DOHH2 (cell line): Measurements from ENCODE around the gene CACNA1I.

Source experiments
- H3F3A ChIP-seq: fragments of 200-600 bp; sonication (generic), shearing (Covaris generic); 2 replicates; pipeline ENCODE4 v1.6.0; 2016; ENCODE audit warnings: antibody characterized with exemption, mild to moderate bottlenecking; ENCODE audit not compliant: control insufficient read depth, insufficient read depth
- H3K27ac ChIP-seq: fragments of 200-600 bp; sonication (generic); 2 replicates; pipeline ENCODE4 v1.5.1; 2014; ENCODE audit warnings: low read depth, mild to moderate bottlenecking, low read length, moderate library complexity
- H3K27me3 ChIP-seq: fragments of 200-600 bp; sonication (generic); 2 replicates; pipeline ENCODE4 v1.6.1; 2014; ENCODE audit warnings: mild to moderate bottlenecking, low read length, mixed read lengths; ENCODE audit not compliant: control insufficient read depth
- H3K36me3 ChIP-seq: fragments of 200-600 bp; sonication (generic); 2 replicates; pipeline ENCODE4 v1.6.1; 2014; ENCODE audit warnings: mild to moderate bottlenecking, low read length, moderate library complexity, mixed read lengths; ENCODE audit not compliant: control insufficient read depth
- H3K4me1 ChIP-seq: fragments of 200-600 bp; sonication (generic); 2 replicates; pipeline ENCODE4 v1.6.1; 2014; ENCODE audit warnings: mild to moderate bottlenecking, low read length, mixed read lengths; ENCODE audit not compliant: control insufficient read depth
- H3K4me2 ChIP-seq: fragments of 200-600 bp; sonication (generic); 2 replicates; pipeline ENCODE4 v1.6.0; 2014; ENCODE audit warnings: mild to moderate bottlenecking, low read length, moderate library complexity
- H3K4me3 ChIP-seq: fragments of 200-600 bp; sonication (generic); 2 replicates; pipeline ENCODE4 v1.5.1; 2014; ENCODE audit warnings: mild to moderate bottlenecking, low read length, mixed read lengths
- H3K79me2 ChIP-seq: fragments of 200-600 bp; sonication (generic); 2 replicates; pipeline ENCODE4 v1.6.1; 2014; ENCODE audit warnings: mild to moderate bottlenecking, low read length, mixed read lengths; ENCODE audit not compliant: control insufficient read depth
- H3K9me2 ChIP-seq: fragments of 200-600 bp; sonication (generic); replicated peaks from 2 replicates; pipeline ENCODE4 v1.6.1; 2014; ENCODE audit warnings: mild to moderate bottlenecking, low read length, mixed read lengths; ENCODE audit not compliant: control insufficient read depth
- H3K9me3 ChIP-seq: fragments of 200-600 bp; sonication (generic); 2 replicates; pipeline ENCODE4 v1.6.1; 2014; ENCODE audit warnings: antibody characterized with exemption, low read length, mixed read lengths; ENCODE audit not compliant: control insufficient read depth, insufficient read depth
- H4K20me1 ChIP-seq: fragments of 200-600 bp; sonication (generic); 2 replicates; pipeline ENCODE4 v1.6.0; 2014; ENCODE audit warnings: low read depth, mild to moderate bottlenecking, antibody characterized with exemption, low read length, moderate library complexity; ENCODE audit not compliant: control insufficient read depth, insufficient read depth
- EZH2phosphoT487 ChIP-seq: fragments of 200-600 bp; sonication (generic); IDR thresholded peaks from 2 replicates; pipeline ENCODE4 v1.6.1; 2017; ENCODE audit warnings: borderline replicate concordance, mild to moderate bottlenecking, antibody characterized with exemption, low read length, moderate library complexity, mixed read lengths
- TF ChIP-seq, protein P1 (sequence below): fragments of 200-600 bp; sonication (generic); IDR thresholded peaks from one replicate; pipeline ENCODE4 v1.5.1; 2014; ENCODE audit warnings: antibody characterized with exemption, mild to moderate bottlenecking, low read depth, low read length; ENCODE audit not compliant: poor library complexity, severe bottlenecking

CACNA1I gene

GRCh38 chr22:39647836-39648629, 77.5 kb downstream of the CACNA1I start:
- no peak overlapping the region for H3K27ac ChIP-seq
- no peaks in the 10 kb centered on the region for H3K9me3 ChIP-seq
- H3K36me3 ChIP-seq = no peaks in the 10 kb centered on the region
- no peaks in the 10 kb centered on the region for H3K27me3 ChIP-seq
- H3K4me3 ChIP-seq = no peak overlapping the region
- no peaks in the 10 kb centered on the region for H3K79me2 ChIP-seq
- H4K20me1 ChIP-seq = no peaks in the 10 kb centered on the region
- H3K4me2 ChIP-seq = no peak overlapping the region
- H3K9me2 ChIP-seq = no peaks in the 10 kb centered on the region
- no peaks in the 10 kb centered on the region for H3K4me1 ChIP-seq
- H3F3A ChIP-seq = no peaks in the 10 kb centered on the region
- TF ChIP-seq EZH2phosphoT487 = no peak
- TF ChIP-seq, protein P1, sequence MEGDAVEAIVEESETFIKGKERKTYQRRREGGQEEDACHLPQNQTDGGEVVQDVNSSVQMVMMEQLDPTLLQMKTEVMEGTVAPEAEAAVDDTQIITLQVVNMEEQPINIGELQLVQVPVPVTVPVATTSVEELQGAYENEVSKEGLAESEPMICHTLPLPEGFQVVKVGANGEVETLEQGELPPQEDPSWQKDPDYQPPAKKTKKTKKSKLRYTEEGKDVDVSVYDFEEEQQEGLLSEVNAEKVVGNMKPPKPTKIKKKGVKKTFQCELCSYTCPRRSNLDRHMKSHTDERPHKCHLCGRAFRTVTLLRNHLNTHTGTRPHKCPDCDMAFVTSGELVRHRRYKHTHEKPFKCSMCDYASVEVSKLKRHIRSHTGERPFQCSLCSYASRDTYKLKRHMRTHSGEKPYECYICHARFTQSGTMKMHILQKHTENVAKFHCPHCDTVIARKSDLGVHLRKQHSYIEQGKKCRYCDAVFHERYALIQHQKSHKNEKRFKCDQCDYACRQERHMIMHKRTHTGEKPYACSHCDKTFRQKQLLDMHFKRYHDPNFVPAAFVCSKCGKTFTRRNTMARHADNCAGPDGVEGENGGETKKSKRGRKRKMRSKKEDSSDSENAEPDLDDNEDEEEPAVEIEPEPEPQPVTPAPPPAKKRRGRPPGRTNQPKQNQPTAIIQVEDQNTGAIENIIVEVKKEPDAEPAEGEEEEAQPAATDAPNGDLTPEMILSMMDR = no peak

DNA sequence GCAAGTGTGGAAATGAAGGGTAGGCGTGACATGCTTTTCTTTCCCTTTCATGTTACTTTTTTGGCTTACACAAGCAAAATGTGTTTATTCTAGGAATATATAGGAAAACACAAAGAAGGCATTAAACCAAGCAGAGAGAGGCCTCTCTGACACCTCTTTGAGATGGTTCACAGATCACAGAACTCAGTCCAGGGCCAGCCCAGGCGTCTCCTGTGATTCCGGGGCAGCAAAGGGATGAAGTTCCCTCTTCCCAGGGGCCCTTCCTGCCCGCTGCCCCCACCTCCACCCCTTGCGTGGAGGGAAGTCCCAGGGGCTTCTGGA, 78.0 kb downstream of the CACNA1I start:
- Histone ChIP-seq H3K4me3 (no peak overlapping the region), H3K27ac (no peak overlapping the region), H3K79me2 (no peaks in the 10 kb centered on the region), H3K4me1 (no peaks in the 10 kb centered on the region), H3K36me3 (no peaks in the 10 kb centered on the region), H3K27me3 (no peaks in the 10 kb centered on the region), H3K9me3 (no peaks in the 10 kb centered on the region), H3F3A (no peaks in the 10 kb centered on the region), H3K9me2 (no peaks in the 10 kb centered on the region), H4K20me1 (no peaks in the 10 kb centered on the region), H3K4me2 (no peak overlapping the region)
- no peak for TF ChIP-seq EZH2phosphoT487
- TF ChIP-seq, protein P1 = no peak

GRCh38 chr22:39649500-39650089, 79.0 kb downstream of the CACNA1I start:
- Histone ChIP-seq H3K9me2 (no peaks in the 10 kb centered on the region), H3K27me3 (no peaks in the 10 kb centered on the region), H4K20me1 (no peaks in the 10 kb centered on the region)

More at GRCh38 chr22:39649500-39650089, 79.0 kb downstream of the CACNA1I start:
- no peak overlapping the region for H3K4me2 ChIP-seq
- H3K4me1 ChIP-seq = no peaks in the 10 kb centered on the region
- no peak overlapping the region for H3K27ac ChIP-seq
- TF ChIP-seq EZH2phosphoT487 = no peak
- TF ChIP-seq, protein P1 = no peak
- no peaks in the 10 kb centered on the region for H3K36me3 ChIP-seq
- H3K9me3 ChIP-seq = no peaks in the 10 kb centered on the region
- H3K4me3 ChIP-seq = no peak overlapping the region
- no peaks in the 10 kb centered on the region for H3K79me2 ChIP-seq
- no peaks in the 10 kb centered on the region for H3F3A ChIP-seq
